SU-DHL-6 (cell line): ENCODE measurements around the gene TMEM203.

Experiments
- H2AFZ ChIP-seq: fragments of 200-600 bp; sonication (generic); 2 replicates; pipeline ENCODE4 v1.6.1; 2014; ENCODE audit warnings: low read depth, mild to moderate bottlenecking, moderate library complexity, mixed read lengths, antibody characterized with exemption, low read length; ENCODE audit not compliant: severe bottlenecking
- H3F3A ChIP-seq: fragments of 200-600 bp; shearing (Covaris generic); 2 replicates; pipeline ENCODE4 v1.6.0; 2016; ENCODE audit warnings: antibody characterized with exemption, mild to moderate bottlenecking; ENCODE audit not compliant: insufficient read depth
- H3K27ac ChIP-seq: fragments of 200-600 bp; sonication (generic); 2 replicates; pipeline ENCODE4 v1.5.1; 2016; ENCODE audit warnings: low read depth, mild to moderate bottlenecking, low read length, moderate library complexity, mixed read lengths
- H3K27me3 ChIP-seq: fragments of 200-600 bp; sonication (generic), shearing (Covaris generic); 2 replicates; pipeline ENCODE4 v1.6.0; 2014; ENCODE audit warnings: mild to moderate bottlenecking, low read length
- H3K36me3 ChIP-seq: fragments of 200-600 bp; sonication (generic); 2 replicates; pipeline ENCODE4 v1.6.1; 2014; ENCODE audit warnings: mild to moderate bottlenecking, low read length, mixed read lengths
- H3K4me2 ChIP-seq: fragments of 300-600, 200-600 bp; shearing (Covaris generic), sonication (generic); 2 replicates; pipeline ENCODE4 v1.6.0; 2014; ENCODE audit warnings: low read length, low read depth, mild to moderate bottlenecking; ENCODE audit not compliant: poor library complexity, severe bottlenecking
- H3K4me3 ChIP-seq: fragments of 200-600 bp; sonication (generic); 2 replicates; pipeline ENCODE4 v1.5.1; 2014; ENCODE audit warnings: antibody characterized with exemption, low read length, mild to moderate bottlenecking, mixed read lengths; ENCODE audit not compliant: insufficient read depth, poor library complexity, severe bottlenecking
- H3K79me2 ChIP-seq: fragments of 200-600 bp; sonication (generic); 2 replicates; pipeline ENCODE4 v1.6.1; 2014; ENCODE audit warnings: mild to moderate bottlenecking, low read length, moderate library complexity; ENCODE audit not compliant: insufficient read depth
- H3K9ac ChIP-seq: fragments of 200-600 bp; sonication (generic); 2 replicates; pipeline ENCODE4 v1.7.0; 2014; ENCODE audit warnings: mild to moderate bottlenecking, low read length
- H3K9me2 ChIP-seq: fragments of 200-600 bp; sonication (generic); replicated peaks from 2 replicates; pipeline ENCODE4 v1.6.1; 2014; ENCODE audit warnings: low read length; ENCODE audit not compliant: insufficient read depth
- H3K9me3 ChIP-seq: fragments of 200-600 bp; sonication (generic); 2 replicates; pipeline ENCODE4 v1.6.1; 2014; ENCODE audit warnings: low read length, mixed read lengths; ENCODE audit not compliant: insufficient read depth
- H4K20me1 ChIP-seq: fragments of 200-600 bp; sonication (generic); 2 replicates; pipeline ENCODE4 v1.6.1; 2014; ENCODE audit warnings: low read depth, mild to moderate bottlenecking, antibody characterized with exemption, low read length, moderate library complexity, mixed read lengths
- CTCF ChIP-seq: fragments of 200-600 bp; sonication (generic); IDR thresholded peaks from one replicate; pipeline ENCODE4 v1.5.1; 2017; ENCODE audit warnings: antibody characterized with exemption, mild to moderate bottlenecking, low read length, moderate library complexity; ENCODE audit not compliant: insufficient read depth, poor library complexity, severe bottlenecking
- EZH2phosphoT487 ChIP-seq: fragments of 200-600 bp; sonication (generic), shearing (Covaris generic); conservative IDR thresholded peaks from 2 replicates; pipeline ENCODE4 v1.6.1; 2018; ENCODE audit warnings: mild to moderate bottlenecking, antibody characterized with exemption, low read length, moderate library complexity, mixed read lengths

Gene TMEM203

GRCh38 chr9:137158625-137159024, 46.8 kb downstream of the TMEM203 start:
- no peak overlapping the region for H2AFZ ChIP-seq
- H3K9me3 ChIP-seq: no peaks in the 10 kb centered on the region
- no peaks in the 10 kb centered on the region for H3K36me3 ChIP-seq
- no peaks in the 10 kb centered on the region for H3K27me3 ChIP-seq
- H4K20me1 ChIP-seq: no peaks in the 10 kb centered on the region
- H3K9ac ChIP-seq: no peak overlapping the region
- H3K4me2 ChIP-seq: no peak overlapping the region
- TF ChIP-seq CTCF: no peak
- TF ChIP-seq EZH2phosphoT487: no peak
- no peaks in the 10 kb centered on the region for H3K9me2 ChIP-seq
- H3F3A ChIP-seq: no peaks in the 10 kb centered on the region
- H3K27ac ChIP-seq: no peak overlapping the region
- H3K4me3 ChIP-seq: no peak overlapping the region
- no peaks in the 10 kb centered on the region for H3K79me2 ChIP-seq

- no peaks in the 10 kb centered on the region for H4K20me1 ChIP-seq
- H3K27ac ChIP-seq: no peak overlapping the region
- no peak overlapping the region for H3K4me2 ChIP-seq
- H3K9me2 ChIP-seq: no peaks in the 10 kb centered on the region
- H3K27me3 ChIP-seq: no peaks in the 10 kb centered on the region
- no peaks in the 10 kb centered on the region for H3K36me3 ChIP-seq
- H3K4me3 ChIP-seq: no peak overlapping the region
- no peak for TF ChIP-seq EZH2phosphoT487
- TF ChIP-seq CTCF: no peak
- H3K9me3 ChIP-seq: no peaks in the 10 kb centered on the region
- H2AFZ ChIP-seq: no peak overlapping the region
- no peak overlapping the region for H3K9ac ChIP-seq
- no peaks in the 10 kb centered on the region for H3K79me2 ChIP-seq
- no peaks in the 10 kb centered on the region for H3F3A ChIP-seq
Measured at GRCh38 chr9:137157618-137158415, 47.6 kb downstream of the TMEM203 start.

GRCh38 chr9:137156567-137157375, 48.7 kb downstream of the TMEM203 start:
- Histone ChIP-seq H3K27ac (no peak overlapping the region), H4K20me1 (no peaks in the 10 kb centered on the region), H3K9me2 (no peaks in the 10 kb centered on the region), H2AFZ (no peak overlapping the region), H3K36me3 (no peaks in the 10 kb centered on the region), H3K4me3 (no peak overlapping the region), H3K27me3 (no peaks in the 10 kb centered on the region), H3K4me2 (no peak overlapping the region), H3F3A (no peaks in the 10 kb centered on the region), H3K79me2 (no peaks in the 10 kb centered on the region), H3K9me3 (no peaks in the 10 kb centered on the region), H3K9ac (no peak overlapping the region)
- no peak for TF ChIP-seq CTCF
- no peak for TF ChIP-seq EZH2phosphoT487
